AG04449 (cell line): ENCODE measurements around the gene GCLC.

ENCODE experiments used
- CTCF ChIA-PET: fragments of 350-600 bp; formaldehyde crosslinking; extraction: SDS; loops from one replicate; lab custom pipeline; 2021; ENCODE audit warnings: antibody characterized with exemption; lab: Yijun Ruan, JAX
- POLR2A ChIA-PET: fragments of 400-600, 350-600 bp; formaldehyde crosslinking; extraction: SDS; loops from one replicate; lab custom pipeline; 2020; ENCODE audit warnings: antibody characterized with exemption, inconsistent platforms; lab: Yijun Ruan, JAX
- DNase-seq: peaks from one replicate; pipeline ENCODE4 v3.0.0-alpha.2; 2010; ENCODE audit warnings: low read depth, low spot score
- H3K4me3 ChIP-seq: 2 replicates; pipeline ENCODE4 v1.5.1; 2011; ENCODE audit warnings: low read depth, mild to moderate bottlenecking, control low read depth, low read length
- TF ChIP-seq, protein P1 (sequence below): IDR thresholded peaks from one replicate; pipeline ENCODE4 v1.5.1; 2011; ENCODE audit warnings: mild to moderate bottlenecking, moderate library complexity, low read length, control low read depth, inconsistent platforms; ENCODE audit not compliant: insufficient read depth; ENCODE audit errors: missing control alignments

The GCLC gene

DNA sequence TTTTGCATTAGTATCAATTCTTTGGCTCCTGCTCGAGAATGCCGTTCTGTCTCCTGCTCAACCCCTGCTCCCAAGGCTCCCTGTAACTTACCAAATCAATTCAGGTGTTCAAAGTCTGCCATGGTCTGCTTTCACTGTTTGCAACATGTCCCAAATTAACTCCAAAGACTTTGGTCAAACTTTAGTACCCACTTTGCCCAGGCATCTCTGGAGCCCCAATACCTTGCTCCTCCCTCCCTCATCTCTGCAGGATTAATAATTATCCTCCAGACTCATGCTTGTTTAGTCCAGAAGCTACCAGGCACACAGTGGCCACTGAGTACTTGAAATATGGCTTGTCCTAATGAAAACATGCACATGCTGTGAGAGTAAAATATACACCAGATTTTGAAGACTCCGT is 30.2 kb downstream of the GCLC start:
- ChIA-PET CTCF (interaction anchor here (0.9 to 2.6 kb wide), 3 partner anchors 11 to 214 kb away, joined by 3 to 10 read pairs (median 5); no protein-coding TSS in a partner anchor), POLR2A (no interaction called here)
- TF ChIP-seq, protein P1, sequence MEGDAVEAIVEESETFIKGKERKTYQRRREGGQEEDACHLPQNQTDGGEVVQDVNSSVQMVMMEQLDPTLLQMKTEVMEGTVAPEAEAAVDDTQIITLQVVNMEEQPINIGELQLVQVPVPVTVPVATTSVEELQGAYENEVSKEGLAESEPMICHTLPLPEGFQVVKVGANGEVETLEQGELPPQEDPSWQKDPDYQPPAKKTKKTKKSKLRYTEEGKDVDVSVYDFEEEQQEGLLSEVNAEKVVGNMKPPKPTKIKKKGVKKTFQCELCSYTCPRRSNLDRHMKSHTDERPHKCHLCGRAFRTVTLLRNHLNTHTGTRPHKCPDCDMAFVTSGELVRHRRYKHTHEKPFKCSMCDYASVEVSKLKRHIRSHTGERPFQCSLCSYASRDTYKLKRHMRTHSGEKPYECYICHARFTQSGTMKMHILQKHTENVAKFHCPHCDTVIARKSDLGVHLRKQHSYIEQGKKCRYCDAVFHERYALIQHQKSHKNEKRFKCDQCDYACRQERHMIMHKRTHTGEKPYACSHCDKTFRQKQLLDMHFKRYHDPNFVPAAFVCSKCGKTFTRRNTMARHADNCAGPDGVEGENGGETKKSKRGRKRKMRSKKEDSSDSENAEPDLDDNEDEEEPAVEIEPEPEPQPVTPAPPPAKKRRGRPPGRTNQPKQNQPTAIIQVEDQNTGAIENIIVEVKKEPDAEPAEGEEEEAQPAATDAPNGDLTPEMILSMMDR: no peak
- H3K4me3 ChIP-seq: no peak overlapping the region
- no peak for DNase-seq

DNA sequence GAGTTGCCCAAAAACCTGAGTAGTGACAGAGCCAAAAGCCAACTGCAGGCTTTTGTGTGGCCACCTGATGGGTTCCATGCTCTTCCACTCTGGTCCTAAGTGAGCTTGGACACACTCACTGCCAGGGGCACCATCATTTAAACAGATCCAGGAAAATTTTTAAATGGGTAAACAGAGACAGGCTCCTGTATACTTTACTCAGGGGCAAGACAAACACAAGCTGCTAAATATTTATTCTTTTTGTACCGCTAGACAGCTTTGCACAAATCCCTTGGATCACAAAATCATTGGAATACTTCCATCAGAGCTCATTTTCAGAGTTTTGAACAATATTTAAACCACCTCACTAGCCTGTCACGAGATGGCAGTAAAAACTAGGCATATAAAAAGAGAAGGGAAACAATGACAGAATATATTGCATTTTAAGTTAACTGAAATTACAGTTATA is 31.4 kb downstream of the GCLC start:
- ChIA-PET CTCF (interaction anchor here (0.9 to 3.6 kb wide), 9 partner anchors 9 to 219 kb away, joined by 3 to 17 read pairs (median 5); no protein-coding TSS in a partner anchor), POLR2A (no interaction called here)
- no peak for DNase-seq
- H3K4me3 ChIP-seq: no peak overlapping the region
- TF ChIP-seq, protein P1: no peak

DNA sequence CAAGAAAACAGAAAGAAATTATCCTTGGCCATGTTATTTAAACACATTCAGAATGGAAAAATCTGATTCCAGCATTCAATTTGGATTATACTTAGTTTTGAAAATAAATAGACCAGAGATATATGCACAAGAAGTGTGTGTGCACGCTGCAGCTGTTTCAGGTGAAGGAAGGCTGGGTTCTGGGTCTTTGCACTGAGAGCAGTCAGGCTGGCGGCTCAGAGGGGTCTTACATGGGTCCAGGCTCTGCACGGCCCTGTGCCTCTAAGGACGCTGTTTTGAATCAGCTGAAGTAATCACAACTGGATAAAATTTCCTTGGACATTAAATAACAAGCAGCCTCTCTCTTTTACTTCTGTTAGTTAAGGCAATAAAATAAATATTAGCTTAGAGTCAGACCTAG is 31.8 kb downstream of the GCLC start:
- ChIA-PET CTCF (interaction anchor here (0.9 to 3.6 kb wide), 9 partner anchors 20 to 219 kb away, joined by 3 to 17 read pairs (median 3); no protein-coding TSS in a partner anchor), POLR2A (no interaction called here)
- TF ChIP-seq, protein P1: no peak
- H3K4me3 ChIP-seq: no peak overlapping the region
- no peak for DNase-seq

DNA sequence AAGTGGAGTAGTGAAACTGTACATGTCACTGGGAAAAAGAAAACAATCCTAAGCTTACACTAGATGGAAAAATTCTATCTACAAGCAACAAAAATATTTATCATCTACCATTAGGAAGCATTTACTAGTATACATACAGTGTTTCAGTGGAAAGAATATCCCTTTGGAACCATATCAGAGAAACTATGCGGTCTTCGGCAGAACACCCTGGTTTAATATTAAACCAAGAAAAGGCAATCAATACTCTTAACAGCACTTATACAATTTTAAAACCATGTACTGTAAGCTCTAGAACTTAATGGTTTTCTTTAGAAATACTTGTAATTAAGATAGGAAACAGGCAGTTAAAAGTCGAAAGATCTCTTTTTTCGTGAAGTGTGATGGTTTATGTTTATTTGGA is 32.3 kb downstream of the GCLC start:
- H3K4me3 ChIP-seq: no peak overlapping the region
- ChIA-PET POLR2A (no interaction called here), CTCF (interaction anchor here (1.0 to 3.6 kb wide), 7 partner anchors 20 to 216 kb away, joined by 3 to 17 read pairs (median 5); no protein-coding TSS in a partner anchor)
- TF ChIP-seq, protein P1: no peak
- no peak for DNase-seq

DNA sequence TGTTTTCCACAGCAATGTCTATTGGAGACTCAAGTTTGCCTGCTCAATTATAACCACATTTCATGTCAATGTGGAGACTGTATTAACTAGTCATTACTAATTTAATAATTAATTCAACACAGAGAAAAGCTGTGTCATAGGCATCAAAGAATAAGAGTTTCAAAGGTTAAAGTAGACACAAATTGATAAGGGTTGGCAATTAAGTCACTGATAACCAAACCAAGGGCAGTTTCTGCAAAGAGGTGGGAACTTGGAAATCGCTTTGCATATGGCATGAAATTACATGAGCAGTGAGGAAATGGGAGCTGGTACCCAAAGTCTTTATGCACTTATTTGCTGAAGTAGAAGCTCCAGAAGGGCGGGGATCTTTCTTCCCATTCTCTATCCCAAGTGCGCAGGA is 34.2 kb downstream of the GCLC start:
- no peak overlapping the region for H3K4me3 ChIP-seq
- TF ChIP-seq, protein P1: no peak
- POLR2A ChIA-PET: no interaction called here
- no peak for DNase-seq
- CTCF ChIA-PET: interaction anchor here (1.2 to 3.6 kb wide), 6 partner anchors 9 to 139 kb away, joined by 3 to 17 read pairs (median 3); no protein-coding TSS in a partner anchor

DNA sequence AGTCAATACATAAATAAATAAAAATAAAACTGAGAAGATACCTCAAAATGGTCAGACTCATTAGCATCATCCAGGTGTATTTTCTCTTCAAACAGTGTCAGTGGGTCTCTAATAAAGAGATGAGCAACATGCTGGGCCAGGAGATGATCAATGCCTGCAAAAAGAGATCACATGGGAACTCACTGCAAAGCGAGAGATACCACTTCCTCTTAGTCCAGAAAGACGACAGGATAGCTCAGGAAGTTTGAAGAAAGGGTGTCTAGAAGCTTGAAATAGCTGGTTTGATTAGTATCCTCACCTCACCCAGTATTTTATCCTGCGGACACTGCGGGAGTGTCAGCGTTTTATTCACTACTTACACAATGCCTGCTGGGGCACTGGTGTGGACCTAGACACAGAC is 38.0 kb downstream of the GCLC start:
- no peak overlapping the region for H3K4me3 ChIP-seq
- no peak for DNase-seq
- POLR2A ChIA-PET: no interaction called here
- CTCF ChIA-PET: interaction anchor here (0.6 to 1.8 kb wide), 3 partner anchors 13 to 212 kb away, joined by 3 to 5 read pairs (median 3); no protein-coding TSS in a partner anchor
- TF ChIP-seq, protein P1: no peak
